Memory B cell (primary cell): ENCODE data around the gene IRF2BPL.
"Not testable (repeated sequence)": the region's sequence is repeated elsewhere in the genome, so short reads cannot be mapped to it uniquely, and the experiment has no call there.

Source experiments
- ATAC-seq: fragments of 150-1000 bp; cut with Tn5 transposase; 2 replicates; pipeline ENCODE4 v1.10.0; 2021; ENCODE audit warnings: low read depth, mild to moderate bottlenecking, moderate library complexity
- DNase-seq, 2 donors: peaks; one replicate each; pipeline ENCODE4 v3.0.0; 2022; ENCODE audit warnings: low spot score in 2 of 2
- H3K27ac Mint-ChIP-seq: one replicate; pipeline ENCODE4 v1.8.0; 2022; ENCODE audit warnings: mild to moderate bottlenecking, moderate library complexity, mixed read lengths
- H3K27me3 Mint-ChIP-seq: one replicate; pipeline ENCODE4 v1.8.0; 2022; ENCODE audit warnings: mixed read lengths
- H3K36me3 Mint-ChIP-seq: one replicate; pipeline ENCODE4 v1.8.0; 2022; ENCODE audit warnings: mild to moderate bottlenecking, mixed read lengths
- H3K4me1 Mint-ChIP-seq: one replicate; pipeline ENCODE4 v1.8.0; 2022; ENCODE audit warnings: mixed read lengths
- H3K4me3 Mint-ChIP-seq: one replicate; pipeline ENCODE4 v1.8.0; 2022; ENCODE audit warnings: mild to moderate bottlenecking, moderate library complexity, mixed read lengths
- H3K9me3 Mint-ChIP-seq: one replicate; pipeline ENCODE4 v1.8.0; 2022; ENCODE audit warnings: mixed read lengths

The IRF2BPL gene

GRCh38 chr14:77032844-77033621 is 4.5 kb upstream of the IRF2BPL start:
- peak; percentile 8 for ATAC-seq
- Mint-ChIP-seq H3K27ac (peak overlapping the region; percentile 96), H3K9me3 (no peaks in the 10 kb centered on the region)

GRCh38 chr14:77032491-77032843 is 4.0 kb upstream of the IRF2BPL start:
- Mint-ChIP-seq H3K9me3 (no peaks in the 10 kb centered on the region), H3K4me1 (peaks cover 25% of the 10 kb centered on the region), H3K27me3 (no peaks in the 10 kb centered on the region), H3K4me3 (peak overlapping the region; percentile 91), H3K36me3 (no peaks in the 10 kb centered on the region), H3K27ac (peak overlapping the region; percentile 96)
- no peak for ATAC-seq
- DNase-seq, result no peak

More at GRCh38 chr14:77032844-77033621, 4.5 kb upstream of the IRF2BPL start:
- Mint-ChIP-seq H3K36me3 (no peaks in the 10 kb centered on the region), H3K4me3 (peak overlapping the region; percentile 91), H3K27me3 (no peaks in the 10 kb centered on the region), H3K4me1 (peaks cover 30% of the 10 kb centered on the region)
- DNase-seq, result peak; percentile 41 to 42

- no peaks in the 10 kb centered on the region for H3K9me3 Mint-ChIP-seq
- no peak for ATAC-seq
- peaks cover 22% of the 10 kb centered on the region for H3K4me1 Mint-ChIP-seq
- no peak for DNase-seq
- peak overlapping the region; percentile 96 for H3K27ac Mint-ChIP-seq
- no peaks in the 10 kb centered on the region for H3K27me3 Mint-ChIP-seq
- H3K36me3 Mint-ChIP-seq, result no peaks in the 10 kb centered on the region
- peak overlapping the region; percentile 91 for H3K4me3 Mint-ChIP-seq
Observed at GRCh38 chr14:77031759-77032490, 3.4 kb upstream of the IRF2BPL start.

GRCh38 chr14:77027538-77028383 is 747 bp downstream of the IRF2BPL start:
- Mint-ChIP-seq H3K4me3 (peak overlapping the region; percentile 85), H3K4me1 (peaks cover 23% of the 10 kb centered on the region), H3K27ac (peak overlapping the region; percentile 97), H3K36me3 (peaks cover 7% of the 10 kb centered on the region), H3K27me3 (no peaks in the 10 kb centered on the region), H3K9me3 (no peaks in the 10 kb centered on the region)
- DNase-seq (peak; percentile 57 to 77), ATAC-seq (peak; percentile 33)

GRCh38 chr14:77026930-77027537 is 1.5 kb downstream of the IRF2BPL start:
- Mint-ChIP-seq H3K27me3 (no peaks in the 10 kb centered on the region), H3K4me1 (peaks cover 17% of the 10 kb centered on the region), H3K27ac (peak overlapping the region; percentile 97), H3K4me3 (peak overlapping the region; percentile 85), H3K36me3 (peaks cover 7% of the 10 kb centered on the region), H3K9me3 (no peaks in the 10 kb centered on the region)
- DNase-seq, result peak; percentile 57 to 65
- peak; percentile 34 for ATAC-seq

GRCh38 chr14:77026166-77026929 is 2.2 kb downstream of the IRF2BPL start:
- no peak for ATAC-seq
- H3K9me3 Mint-ChIP-seq, result no peaks in the 10 kb centered on the region
- no peaks in the 10 kb centered on the region for H3K27me3 Mint-ChIP-seq
- H3K4me1 Mint-ChIP-seq, result peaks cover 16% of the 10 kb centered on the region
- H3K27ac Mint-ChIP-seq, result no peak overlapping the region
- H3K4me3 Mint-ChIP-seq, result peak overlapping the region; percentile 57
- DNase-seq, result no peak
- H3K36me3 Mint-ChIP-seq, result peaks cover 7% of the 10 kb centered on the region

GRCh38 chr14:77025744-77026165 is 2.8 kb downstream of the IRF2BPL start:
- Mint-ChIP-seq H3K4me3 (no peak overlapping the region), H3K27me3 (no peaks in the 10 kb centered on the region), H3K4me1 (peaks cover 16% of the 10 kb centered on the region), H3K36me3 (peaks cover 7% of the 10 kb centered on the region), H3K27ac (no peak overlapping the region), H3K9me3 (no peaks in the 10 kb centered on the region)
- DNase-seq, result no peak
- ATAC-seq, result no peak

- Mint-ChIP-seq H3K4me3 (peak overlapping the region; percentile 21), H3K27me3 (no peaks in the 10 kb centered on the region), H3K27ac (peak overlapping the region; percentile 45), H3K36me3 (peaks cover 7% of the 10 kb centered on the region), H3K9me3 (no peaks in the 10 kb centered on the region), H3K4me1 (peaks cover 16% of the 10 kb centered on the region)
- ATAC-seq (no peak), DNase-seq (no peak)
Observed at GRCh38 chr14:77024171-77024691, 4.3 kb downstream of the IRF2BPL start.

- DNase-seq, result no peak
- Mint-ChIP-seq H3K4me3 (no peak overlapping the region), H3K4me1 (peaks cover 9% of the 10 kb centered on the region), H3K36me3 (peaks cover 7% of the 10 kb centered on the region), H3K9me3 (no peaks in the 10 kb centered on the region), H3K27me3 (no peaks in the 10 kb centered on the region), H3K27ac (no peak overlapping the region)
- no peak for ATAC-seq
Observed at GRCh38 chr14:77023001-77023996, 5.2 kb downstream of the IRF2BPL start.

GRCh38 chr14:77022236-77022852 is 6.2 kb downstream of the IRF2BPL start:
- Mint-ChIP-seq H3K36me3 (peaks cover 7% of the 10 kb centered on the region), H3K4me3 (no peak overlapping the region), H3K27ac (no peak overlapping the region)

GRCh38 chr14:77021424-77021823 is 7.1 kb downstream of the IRF2BPL start:
- not testable (repeated sequence) for H3K27ac Mint-ChIP-seq, H3K4me3 Mint-ChIP-seq, H3K27me3 Mint-ChIP-seq, ATAC-seq, H3K36me3 Mint-ChIP-seq, H3K9me3 Mint-ChIP-seq, DNase-seq, H3K4me1 Mint-ChIP-seq

More at GRCh38 chr14:77022236-77022852, 6.2 kb downstream of the IRF2BPL start:
- peaks cover 9% of the 10 kb centered on the region for H3K4me1 Mint-ChIP-seq
- no peaks in the 10 kb centered on the region for H3K27me3 Mint-ChIP-seq
- no peak for DNase-seq
- ATAC-seq, result no peak
- H3K9me3 Mint-ChIP-seq, result no peaks in the 10 kb centered on the region

- Mint-ChIP-seq H3K27me3 (no peaks in the 10 kb centered on the region), H3K36me3 (no peaks in the 10 kb centered on the region), H3K27ac (no peak overlapping the region), H3K9me3 (no peaks in the 10 kb centered on the region), H3K4me3 (no peak overlapping the region), H3K4me1 (peaks cover 4% of the 10 kb centered on the region)
- no peak for ATAC-seq
- no peak for DNase-seq
Observed at GRCh38 chr14:77018785-77019184, 9.7 kb downstream of the IRF2BPL start.
